Hippocampal formation (tissue), 2 donors: ENCODE measurements around the gene CX3CR1.
"Not testable (repeated sequence)": the region's sequence is repeated elsewhere in the genome, so short reads cannot be mapped to it uniquely, and the experiment has no call there.

ENCODE experiments used
- DNase-seq, 2 donors: peaks; one replicate each; lab custom pipeline; 2025; lab: John Stamatoyannopoulos, UW

The CX3CR1 gene, protein sequence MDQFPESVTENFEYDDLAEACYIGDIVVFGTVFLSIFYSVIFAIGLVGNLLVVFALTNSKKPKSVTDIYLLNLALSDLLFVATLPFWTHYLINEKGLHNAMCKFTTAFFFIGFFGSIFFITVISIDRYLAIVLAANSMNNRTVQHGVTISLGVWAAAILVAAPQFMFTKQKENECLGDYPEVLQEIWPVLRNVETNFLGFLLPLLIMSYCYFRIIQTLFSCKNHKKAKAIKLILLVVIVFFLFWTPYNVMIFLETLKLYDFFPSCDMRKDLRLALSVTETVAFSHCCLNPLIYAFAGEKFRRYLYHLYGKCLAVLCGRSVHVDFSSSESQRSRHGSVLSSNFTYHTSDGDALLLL

DNA sequence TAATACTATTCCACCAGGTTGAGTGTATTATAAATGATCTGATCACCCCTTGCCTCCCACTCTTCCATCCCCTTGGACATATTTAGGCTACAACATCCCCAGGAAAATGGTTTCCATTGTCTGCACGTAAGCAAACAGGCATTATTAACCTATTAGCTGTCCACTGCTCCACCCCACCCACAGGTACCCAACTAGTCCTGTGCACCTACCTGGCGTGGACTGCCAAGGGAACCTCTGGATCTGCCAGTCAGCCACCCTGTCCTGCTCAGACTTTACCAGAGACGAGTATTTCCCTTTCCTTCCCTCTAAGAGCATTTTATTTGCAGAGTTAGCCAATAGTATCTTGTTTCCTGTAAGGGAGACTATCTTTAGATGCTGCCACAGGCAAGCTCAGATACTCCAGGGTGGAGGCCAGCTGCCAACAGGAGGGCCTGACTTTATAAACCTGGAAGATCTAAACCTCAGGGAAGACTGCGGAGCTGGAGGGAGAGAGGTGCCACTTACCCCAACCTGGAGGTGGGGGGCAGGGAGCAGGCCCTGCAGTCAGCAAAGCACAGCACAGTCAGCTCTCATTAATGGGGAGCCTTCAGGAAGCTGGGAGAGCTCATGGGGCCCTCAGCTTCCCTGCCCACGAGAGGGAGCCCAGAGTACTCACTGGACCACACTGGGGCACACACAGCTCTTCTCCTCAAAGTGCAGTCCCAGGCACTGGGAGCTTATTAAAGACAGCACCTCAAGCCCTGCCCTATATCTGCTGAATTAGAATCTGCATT, at the start of gene CX3CR1:
Gene CX3CR1 (minus strand): TSS at position 292 of the 773 bp plus-strand sequence. CDS start 13,527 bp downstream, outside the sequence.
- DNase-seq = peak; percentile 22 to 38

DNA sequence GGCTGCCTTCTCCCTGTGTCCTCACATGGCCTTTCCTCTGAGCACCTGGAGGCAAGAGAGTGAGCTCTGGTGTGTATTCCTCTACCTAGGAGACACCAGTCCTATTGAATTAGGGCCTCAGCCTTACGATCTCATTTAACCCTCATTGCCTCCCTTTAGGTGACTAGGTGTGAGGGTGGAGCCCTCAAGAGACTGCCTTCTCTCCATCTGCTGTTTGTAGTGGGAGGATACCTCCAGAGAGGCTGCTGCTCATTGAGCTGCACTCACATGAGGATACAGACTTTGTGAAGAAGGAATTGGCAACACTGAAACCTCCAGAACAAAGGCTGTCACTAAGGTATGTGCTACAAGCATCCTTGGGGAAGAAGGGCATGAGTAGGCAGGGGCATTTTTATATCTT, 49.7 kb upstream of the CX3CR1 start, which contains the start of gene CCR8:
Gene CCR8 (plus strand): TSS at position 217 of the 400 bp plus-strand sequence. CDS start 2,623 bp downstream, outside the sequence.
- no peak for DNase-seq

DNA sequence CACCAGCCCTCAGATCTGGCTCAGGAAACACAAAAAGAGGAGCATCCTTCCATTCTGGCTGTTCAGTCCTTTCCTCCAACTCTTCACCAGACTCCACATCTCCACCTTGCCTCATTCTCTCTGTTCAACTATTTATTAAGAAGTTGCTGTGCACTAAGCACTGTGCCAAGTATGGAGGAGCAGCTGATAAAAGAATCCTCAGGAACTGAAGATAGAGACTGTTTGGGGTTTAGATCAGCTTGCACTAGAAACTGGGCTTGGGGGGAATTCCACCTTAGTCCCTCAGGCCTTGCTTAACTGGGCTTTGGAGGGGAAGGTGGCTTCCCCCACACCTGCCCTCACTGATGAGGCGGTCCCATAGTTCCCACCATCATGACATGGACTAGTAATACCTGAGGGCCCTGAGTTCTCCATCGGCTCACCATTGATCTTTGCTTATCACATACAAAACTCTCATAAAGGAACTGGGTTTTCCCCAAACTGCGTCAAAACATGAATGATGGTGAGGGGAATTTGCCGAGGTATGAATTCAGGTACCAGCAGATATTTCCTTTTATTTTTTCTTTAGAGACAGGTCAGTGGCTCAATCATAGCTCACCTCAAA, 48.0 kb upstream of the CX3CR1 start:
- no peak for DNase-seq

DNA sequence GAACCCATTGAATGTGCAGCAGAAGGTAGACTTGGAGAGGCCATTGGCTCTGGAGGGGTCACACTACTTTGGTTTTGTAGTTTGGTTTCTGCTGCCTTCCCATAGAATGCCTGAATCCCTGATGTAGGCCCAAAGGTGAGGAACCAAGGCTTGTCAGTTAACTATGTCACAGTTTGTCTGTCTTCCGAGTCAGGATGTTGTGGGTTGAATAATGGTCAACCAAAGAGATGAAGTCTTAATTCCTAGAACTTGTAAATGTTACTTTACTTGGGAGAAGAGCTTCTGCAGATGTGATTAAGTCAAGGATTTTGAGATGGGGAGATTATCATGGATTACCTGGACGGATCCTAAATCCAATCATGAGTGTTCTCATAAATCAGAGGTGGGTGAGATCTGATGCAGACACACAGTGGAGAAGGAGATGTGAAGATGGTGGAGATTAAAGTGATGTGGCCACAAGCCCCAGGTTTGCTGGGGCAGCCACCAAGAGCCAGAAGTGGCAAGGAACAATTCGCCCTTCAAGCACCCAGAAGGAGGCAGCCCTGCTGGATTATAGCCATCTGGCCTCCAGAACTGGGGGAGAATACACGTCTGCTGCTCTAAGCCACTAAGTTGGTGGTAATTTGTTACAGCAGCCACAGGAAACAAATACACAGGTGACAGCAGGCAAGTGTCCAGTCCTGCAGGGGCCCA, 47.4 kb upstream of the CX3CR1 start:
- DNase-seq = no peak

DNA sequence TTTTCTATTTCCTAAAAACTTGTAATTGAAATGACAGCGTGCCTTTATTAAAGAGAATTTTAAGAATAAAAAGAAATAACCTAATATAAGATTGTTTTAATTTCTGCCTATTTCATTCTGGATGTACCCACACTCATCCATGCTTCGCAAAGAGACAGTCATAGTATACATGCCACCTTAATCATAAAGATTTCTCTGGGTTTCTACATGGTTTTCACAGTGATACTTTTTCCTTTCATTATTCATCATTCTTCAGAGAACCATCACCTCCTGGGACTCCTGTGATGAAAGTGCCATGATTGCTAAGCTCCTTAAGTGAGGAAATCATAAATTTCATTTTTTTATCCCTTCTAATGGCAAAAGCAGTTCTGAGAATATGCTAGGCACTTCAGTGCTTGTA, 45.4 kb upstream of the CX3CR1 start:
- DNase-seq = no peak

DNA sequence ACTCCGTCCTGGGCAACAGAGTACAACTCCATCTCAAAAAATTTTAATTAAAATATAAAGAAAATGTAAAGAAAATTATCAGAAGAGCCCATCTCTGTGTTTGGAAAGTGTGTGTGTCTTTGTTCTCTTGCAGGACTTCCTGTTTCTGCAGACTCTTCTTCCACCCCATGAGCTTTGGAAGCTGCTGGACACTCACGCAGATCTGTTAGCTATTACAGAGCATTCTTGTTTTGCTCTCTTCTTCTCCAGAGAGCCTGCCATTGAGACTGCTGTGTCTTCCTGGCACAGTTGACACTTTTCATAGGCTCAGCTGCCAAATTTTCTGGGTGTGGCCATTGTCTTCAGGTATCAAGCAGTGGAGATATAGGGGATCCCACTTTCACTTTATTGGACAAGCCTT, 43.7 kb upstream of the CX3CR1 start:
- no peak for DNase-seq

DNA sequence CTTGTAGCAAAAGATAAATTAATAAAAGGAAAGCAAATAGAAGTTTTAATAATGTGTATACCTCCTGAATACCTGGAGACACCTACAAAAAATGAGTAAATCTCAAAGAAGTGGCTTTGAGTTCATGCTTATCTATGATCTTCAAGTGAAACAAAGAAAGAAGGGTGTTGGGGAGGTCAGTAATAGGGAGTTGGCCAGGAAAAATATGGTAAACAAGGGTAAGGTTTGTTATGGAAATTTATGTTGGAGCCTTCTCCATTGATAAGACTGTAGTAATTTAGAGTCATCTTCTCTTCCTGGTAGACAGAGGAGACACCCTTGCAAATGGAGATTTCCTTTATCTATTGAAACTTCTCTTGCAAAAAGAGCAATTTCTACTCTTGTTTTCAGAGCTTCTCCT, 43.1 kb upstream of the CX3CR1 start:
- no peak for DNase-seq

DNA sequence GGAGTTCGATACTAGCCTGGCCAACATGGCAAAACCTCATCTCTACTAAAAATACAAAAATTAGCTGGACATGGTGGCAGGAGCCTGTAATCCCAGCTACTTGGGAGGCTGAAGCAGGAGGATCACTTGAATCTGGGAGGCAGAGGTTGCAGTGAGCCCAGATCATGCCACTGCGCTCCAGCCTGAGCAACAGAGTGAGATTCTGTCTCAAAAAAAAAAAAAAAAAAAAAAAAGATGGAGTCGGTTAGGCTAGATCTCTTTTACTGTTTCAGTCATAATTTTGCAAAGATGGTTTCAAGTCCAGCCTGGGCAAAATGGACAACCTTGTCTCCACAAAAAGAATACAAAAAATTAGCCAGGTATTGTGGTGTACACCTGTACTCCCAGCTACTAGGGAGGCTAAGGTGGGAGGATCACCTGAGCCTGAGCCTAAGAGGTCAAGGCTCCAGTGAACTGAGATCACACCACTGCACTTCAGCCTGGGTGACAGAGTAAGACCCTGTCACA, 42.4 kb upstream of the CX3CR1 start:
- not testable (repeated sequence) for DNase-seq

DNA sequence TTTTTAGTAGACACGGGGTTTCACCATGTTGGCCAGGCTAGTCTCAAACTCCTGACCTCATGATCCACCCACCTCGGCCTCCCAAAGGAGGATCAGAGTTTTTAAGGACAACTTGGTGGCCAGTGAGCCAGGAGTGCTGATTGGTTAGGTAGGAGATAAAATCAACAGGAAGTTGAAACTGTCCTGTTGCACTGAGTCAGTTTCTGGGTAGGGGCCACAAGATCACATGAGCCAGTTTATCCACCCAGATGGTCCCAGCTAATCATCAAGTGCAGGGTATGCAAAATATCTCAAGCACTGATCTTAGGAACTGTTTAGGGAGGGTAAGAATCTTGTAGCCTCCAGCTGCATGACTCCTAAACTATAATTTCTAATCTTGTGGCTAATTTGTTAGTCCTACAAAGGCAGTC, 41.7 kb upstream of the CX3CR1 start:
- not testable (repeated sequence) for DNase-seq

DNA sequence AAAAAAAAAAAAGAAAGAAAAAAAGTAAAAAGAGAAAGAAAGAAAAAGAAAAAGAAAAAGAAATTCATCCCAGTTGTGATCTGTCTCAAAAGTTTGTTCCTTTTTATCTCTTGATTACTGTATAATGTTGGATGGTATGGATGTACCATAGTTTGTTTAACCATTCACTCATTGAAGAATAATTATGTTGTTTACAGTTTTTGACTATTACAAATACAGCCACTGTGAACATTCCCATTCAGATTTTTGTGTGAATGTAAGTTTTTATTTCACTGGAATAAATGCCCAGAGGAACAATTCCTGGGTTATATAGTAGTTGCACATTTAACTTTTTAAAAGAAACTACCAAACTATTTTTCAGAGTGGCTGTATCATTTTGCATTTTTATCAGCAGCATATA, 39.4 kb upstream of the CX3CR1 start:
- no peak for DNase-seq

DNA sequence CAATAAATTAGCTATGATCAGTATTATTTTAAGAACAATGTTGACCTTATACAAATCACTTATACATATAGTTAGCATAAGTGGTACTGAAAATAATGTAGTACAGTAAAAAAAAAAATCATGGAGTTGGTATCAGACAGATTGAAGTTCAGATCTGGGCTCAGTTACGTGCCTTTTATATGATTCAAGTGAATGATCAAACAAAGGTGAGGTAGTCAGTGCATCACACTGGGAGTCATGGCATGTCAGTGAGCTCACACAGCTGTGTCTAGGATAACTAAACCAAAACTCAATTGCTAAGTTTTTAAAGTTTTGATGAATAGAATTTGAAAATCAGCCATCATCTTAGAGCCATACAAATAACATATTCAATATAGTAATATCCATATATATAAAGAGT, 38.5 kb upstream of the CX3CR1 start:
- no peak for DNase-seq

DNA sequence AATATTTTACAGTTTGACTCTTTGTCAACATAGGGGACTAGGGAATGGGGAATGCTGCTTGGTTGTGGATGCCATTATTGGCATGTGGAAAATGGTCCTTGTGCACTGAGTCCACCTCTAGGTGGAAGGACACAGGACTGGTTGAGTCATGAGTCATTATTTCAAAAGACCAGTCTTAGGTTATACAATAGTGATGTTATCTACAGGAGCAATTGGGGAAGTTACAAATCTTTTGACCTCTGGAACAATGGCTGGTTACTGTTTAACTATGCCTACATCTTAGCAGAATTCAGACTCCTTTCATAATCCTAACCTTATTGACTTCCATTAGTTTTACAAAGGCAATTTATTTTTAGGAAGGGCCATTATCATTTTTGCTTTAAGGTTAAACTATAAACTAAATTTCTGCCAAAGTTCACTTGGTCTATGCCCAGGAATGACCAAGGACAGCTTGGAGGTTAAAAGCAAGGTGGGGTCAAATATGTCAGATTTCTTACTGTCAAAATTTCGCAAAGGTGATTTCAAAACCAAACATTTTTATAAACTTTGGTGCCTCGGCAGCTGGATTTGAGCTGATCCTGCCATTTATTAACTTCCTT, 37.8 kb upstream of the CX3CR1 start:
- DNase-seq = no peak

DNA sequence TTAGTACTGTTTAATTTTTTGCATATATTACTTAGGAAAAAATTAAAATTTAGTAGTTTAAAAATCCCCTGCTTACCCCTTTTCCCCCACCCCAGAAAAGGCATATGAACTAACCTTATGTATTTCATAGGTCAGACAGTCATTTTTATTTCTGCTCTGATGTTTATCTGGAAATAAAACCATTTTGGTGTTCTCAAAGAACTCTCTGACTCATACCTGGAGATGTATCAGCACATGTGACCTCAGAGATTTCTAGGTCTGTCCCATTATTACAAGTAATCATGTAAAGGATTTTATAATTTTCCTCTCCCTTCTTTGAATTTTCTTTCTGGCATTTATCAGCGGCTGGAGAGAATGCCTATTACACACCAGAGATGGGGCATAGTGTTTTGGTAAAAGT, 35.6 kb upstream of the CX3CR1 start:
- DNase-seq = no peak

DNA sequence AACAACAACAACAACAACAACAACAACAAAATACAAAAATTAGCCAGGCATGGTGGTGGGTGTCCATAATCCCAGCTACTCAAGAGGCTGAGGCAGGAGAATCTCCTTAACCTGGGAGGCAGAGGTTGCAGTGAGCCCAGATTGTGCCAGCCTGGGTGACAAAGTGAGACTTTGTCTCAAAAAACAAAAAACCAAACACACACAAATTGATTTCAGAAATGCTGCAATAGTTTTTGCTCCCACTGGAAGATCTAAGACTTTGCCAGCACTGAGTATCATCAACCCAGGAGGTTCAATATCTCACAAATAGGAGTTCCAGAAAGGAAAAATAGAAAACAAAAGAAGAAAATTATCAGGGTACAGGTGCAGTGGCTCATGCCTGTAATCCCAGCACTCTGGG, 33.5 kb upstream of the CX3CR1 start:
- no peak for DNase-seq

DNA sequence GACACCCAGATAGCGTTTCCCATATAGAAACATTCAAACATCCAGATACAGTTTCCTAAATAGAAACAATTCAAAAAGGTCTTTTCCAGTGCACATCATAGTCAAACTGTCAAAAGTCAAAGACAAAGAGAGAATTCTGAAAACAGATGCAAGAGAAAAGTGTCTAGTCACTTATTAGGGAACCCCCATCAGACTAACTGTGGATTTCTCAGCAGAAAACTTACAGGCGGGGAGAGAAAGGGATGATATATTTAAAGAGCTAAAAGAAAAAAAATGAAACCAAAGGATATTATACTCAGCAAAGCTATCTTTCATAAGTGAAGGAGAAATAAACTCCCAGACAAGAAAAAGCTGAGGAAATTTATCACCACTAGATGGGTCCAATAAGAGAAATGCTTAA, 22.3 kb upstream of the CX3CR1 start:
- no peak for DNase-seq

DNA sequence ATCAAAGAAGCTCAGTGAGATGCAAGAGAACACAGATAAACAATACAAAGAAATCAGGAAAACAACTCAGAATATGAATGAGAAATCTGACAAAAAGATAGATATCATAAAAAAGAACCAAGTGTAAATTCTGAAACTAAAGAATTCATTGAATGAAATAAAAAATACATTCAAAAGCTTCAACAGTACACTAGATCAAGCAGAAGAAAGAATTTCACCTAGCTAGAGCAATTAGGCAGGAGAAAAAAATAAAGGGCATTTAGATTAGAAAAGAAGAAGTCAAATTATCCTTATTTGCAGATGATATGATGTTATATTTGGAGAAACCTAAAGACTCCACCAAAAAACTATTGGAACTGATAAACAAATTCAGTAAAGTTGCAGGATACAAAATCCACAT, 19.4 kb upstream of the CX3CR1 start:
- DNase-seq = no peak

DNA sequence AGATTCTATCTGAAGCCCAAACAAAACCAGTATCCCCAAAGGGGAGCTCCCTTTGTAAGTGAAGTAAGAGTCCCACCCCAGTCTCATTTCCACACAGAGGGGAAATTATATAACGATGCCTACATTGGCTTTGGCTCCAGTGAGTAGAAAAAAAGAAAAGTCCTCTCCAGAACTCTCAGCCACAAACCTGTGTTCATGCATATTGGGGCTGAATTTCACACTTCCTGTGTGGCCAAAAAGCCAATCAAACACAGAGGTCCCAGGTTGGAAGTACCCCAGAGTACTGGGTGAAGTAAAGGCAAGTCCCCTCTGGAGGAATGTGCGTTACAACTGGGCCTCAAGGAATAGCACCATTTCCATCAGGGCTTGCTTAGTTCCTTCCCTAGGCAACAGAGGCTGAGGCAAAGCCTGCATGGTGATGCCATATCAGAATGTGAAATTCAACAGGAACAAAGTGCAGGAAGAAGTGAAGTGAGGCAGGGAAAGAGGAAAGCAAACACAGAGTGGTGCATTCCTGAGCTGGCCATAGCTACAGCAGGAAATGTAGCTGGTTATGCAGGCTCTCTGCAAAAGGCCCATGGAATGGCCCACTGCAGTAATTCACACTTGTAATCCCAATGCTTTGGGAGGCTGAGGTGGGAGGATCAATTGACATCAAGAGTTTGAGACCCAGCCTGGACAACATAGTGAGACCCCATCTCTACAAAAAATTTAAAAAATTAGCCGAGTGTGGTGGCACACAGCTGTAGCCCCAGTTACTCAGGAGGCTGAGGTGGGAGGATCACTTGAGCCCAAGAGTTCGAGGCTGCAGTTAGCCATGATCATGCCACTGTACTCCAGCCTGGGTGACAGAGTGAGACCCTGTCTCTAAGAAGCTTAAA, 16.6 kb upstream of the CX3CR1 start:
- no peak for DNase-seq

DNA sequence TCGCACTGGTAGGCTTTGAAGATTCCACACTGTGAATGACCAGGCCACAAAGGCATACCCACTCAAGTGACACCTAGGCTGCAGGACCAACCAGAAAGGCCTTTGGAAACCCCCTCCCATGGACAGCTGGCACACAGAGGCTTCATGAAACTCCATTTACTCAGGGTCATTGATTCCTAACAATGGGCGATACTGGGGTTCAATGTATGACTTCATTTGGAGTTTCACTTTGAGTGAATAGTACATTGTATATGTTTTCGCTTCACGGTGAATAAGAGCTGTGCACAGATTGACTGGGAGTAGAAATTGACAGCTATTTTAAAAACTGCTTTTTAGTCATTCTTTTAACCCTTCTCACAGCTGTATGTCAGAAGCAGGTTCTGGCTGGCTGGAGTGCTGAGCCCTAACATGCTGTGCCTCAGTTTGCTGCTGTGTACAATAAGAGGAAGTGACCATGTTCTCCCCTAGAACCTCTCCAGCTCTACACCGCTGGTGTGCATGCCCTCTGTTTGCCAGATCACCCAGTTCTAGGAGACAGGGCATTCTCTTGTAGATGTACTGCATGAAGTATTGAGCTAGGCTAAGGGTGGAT, 15.4 kb upstream of the CX3CR1 start:
- no peak for DNase-seq

DNA sequence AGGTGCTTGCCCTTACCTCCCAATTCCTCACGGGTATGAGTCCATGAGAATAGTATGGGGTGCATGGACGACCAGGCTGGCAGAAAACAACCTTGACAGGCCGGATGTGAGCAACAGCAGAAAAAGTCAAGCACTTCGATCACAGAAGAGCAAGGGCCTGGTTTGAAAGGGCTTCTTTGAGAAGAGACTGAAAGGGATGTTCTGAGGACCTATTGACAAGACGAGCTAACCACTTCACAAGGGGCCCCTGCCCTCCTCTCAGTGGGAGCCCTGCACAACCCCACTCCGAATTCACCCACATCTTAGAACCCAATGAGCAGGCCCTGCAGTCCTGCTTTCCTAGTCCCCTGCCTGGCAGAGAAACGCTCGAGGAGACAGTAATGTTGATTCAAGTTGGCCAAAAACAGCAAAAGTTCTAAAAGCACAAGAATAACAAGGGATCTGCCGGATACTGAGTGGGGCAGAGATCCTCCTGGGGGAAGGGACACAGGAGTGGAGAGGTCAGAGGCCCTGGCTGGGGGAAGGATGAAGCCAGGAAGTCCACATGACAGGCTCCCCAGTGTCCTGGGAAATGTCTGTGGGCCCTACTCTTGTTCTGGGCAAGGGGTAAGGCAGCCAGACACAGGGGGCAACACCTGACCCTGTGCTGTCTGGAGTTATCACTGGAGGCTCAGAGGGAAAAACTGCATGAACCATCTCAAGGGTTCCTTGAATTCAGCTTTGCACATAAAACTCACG, 14.8 kb upstream of the CX3CR1 start:
- no peak for DNase-seq
